Mesenchymal stem cell (in vitro differentiated cells and primary cell): ENCODE measurements around the gene BCAP31.
"Not testable (repeated sequence)": the region's sequence is repeated elsewhere in the genome, so short reads cannot be mapped to it uniquely, and the experiment has no call there.

Experiments
- DNase-seq: peaks from one replicate; pipeline ENCODE4 v3.0.0-alpha.2; 2013
- H2AFZ ChIP-seq: one replicate; pipeline ENCODE4 v1.6.1; 2013; ENCODE audit warnings: low read depth, mild to moderate bottlenecking, control low read depth, inconsistent platforms, low read length, moderate library complexity
- H2AK5ac ChIP-seq: 2 replicates; pipeline ENCODE4 v1.6.1; 2013; ENCODE audit warnings: low read length, moderate library complexity, mild to moderate bottlenecking, inconsistent platforms; ENCODE audit not compliant: severe bottlenecking
- H2BK120ac ChIP-seq: one replicate; pipeline ENCODE4 v1.6.1; 2013; ENCODE audit warnings: low read depth, mild to moderate bottlenecking, inconsistent platforms, low read length, moderate library complexity
- H2BK12ac ChIP-seq, 2 experiments: one replicate each; pipeline ENCODE4 v1.6.1; 2013; ENCODE audit warnings: inconsistent platforms in 2 of 2, low read length in 2 of 2, mild to moderate bottlenecking in 2 of 2, moderate library complexity in 2 of 2, control low read depth in 1 of 2
- H2BK15ac ChIP-seq: one replicate; pipeline ENCODE4 v1.6.1; 2013; ENCODE audit warnings: mild to moderate bottlenecking, low read depth, inconsistent platforms; ENCODE audit not compliant: poor library complexity, severe bottlenecking
- H2BK5ac ChIP-seq: 2 replicates; pipeline ENCODE4 v1.6.1; 2013; ENCODE audit warnings: low read depth, mild to moderate bottlenecking, low read length, control low read depth, inconsistent platforms; ENCODE audit not compliant: poor library complexity, severe bottlenecking
- H3K14ac ChIP-seq, 2 experiments: one replicate each; pipeline ENCODE4 v1.6.1; 2013; ENCODE audit warnings: inconsistent platforms in 2 of 2, low read length in 2 of 2, control low read depth in 1 of 2, mild to moderate bottlenecking in 1 of 2, moderate library complexity in 1 of 2
- H3K18ac ChIP-seq, 2 experiments: one replicate each; pipeline ENCODE4 v1.6.1; 2013; ENCODE audit warnings: inconsistent platforms in 2 of 2, low read length in 2 of 2, control low read depth in 1 of 2, low read depth in 1 of 2, mild to moderate bottlenecking in 1 of 2
- H3K23ac ChIP-seq, 2 experiments: one replicate each; pipeline ENCODE4 v1.6.1; 2013; ENCODE audit warnings: inconsistent platforms in 2 of 2, low read length in 2 of 2, mild to moderate bottlenecking in 2 of 2, moderate library complexity in 2 of 2, control low read depth in 1 of 2
- H3K27ac ChIP-seq: 2 replicates; pipeline ENCODE4 v1.5.1; 2013; ENCODE audit warnings: mild to moderate bottlenecking, moderate library complexity, low read length, control low read depth, inconsistent platforms; ENCODE audit not compliant: poor library complexity, severe bottlenecking
- H3K27me3 ChIP-seq, 2 experiments: 2 replicates each; pipeline versions ENCODE4 v1.6.1 to v1.7.0; 2013; ENCODE audit warnings: low read length in 2 of 2, mild to moderate bottlenecking in 2 of 2, moderate library complexity in 2 of 2, control low read depth in 1 of 2, inconsistent platforms in 1 of 2; ENCODE audit not compliant: control insufficient read depth in 1 of 2, insufficient read depth in 1 of 2
- H3K36me3 ChIP-seq, 2 experiments: 2 replicates each; pipeline versions ENCODE4 v1.6.1 to v1.7.0; 2013; ENCODE audit warnings: low read length in 2 of 2, control low read depth in 1 of 2, inconsistent platforms in 1 of 2, low read depth in 1 of 2, mild to moderate bottlenecking in 1 of 2; ENCODE audit not compliant: insufficient read depth in 2 of 2, control insufficient read depth in 1 of 2
- H3K4ac ChIP-seq, 2 experiments: one replicate each; pipeline ENCODE4 v1.6.1; 2013; ENCODE audit warnings: inconsistent platforms in 2 of 2, low read length in 2 of 2, mild to moderate bottlenecking in 2 of 2, moderate library complexity in 2 of 2, control low read depth in 1 of 2, low read depth in 1 of 2
- H3K4me1 ChIP-seq: 2 replicates; pipeline ENCODE4 v1.6.1; 2013; ENCODE audit warnings: low read depth, low read length, control low read depth; ENCODE audit not compliant: control insufficient read depth, insufficient read depth
- H3K4me2 ChIP-seq: 2 replicates; pipeline ENCODE4 v1.6.1; 2013; ENCODE audit warnings: low read length, mild to moderate bottlenecking, inconsistent platforms; ENCODE audit not compliant: poor library complexity, severe bottlenecking
- H3K4me3 ChIP-seq, 2 experiments: 2 replicates each; pipeline versions ENCODE4 v1.5.1 to v1.7.0; 2013; ENCODE audit warnings: low read length in 2 of 2, mild to moderate bottlenecking in 2 of 2, control low read depth in 1 of 2, low read depth in 1 of 2; ENCODE audit not compliant: insufficient read depth in 1 of 2
- H3K79me1 ChIP-seq: replicated peaks from 2 replicates; pipeline ENCODE4 v1.6.1; 2013; ENCODE audit warnings: mild to moderate bottlenecking, control low read depth, low read length, inconsistent platforms; ENCODE audit not compliant: poor library complexity, severe bottlenecking
- H3K9ac ChIP-seq: 2 replicates; pipeline ENCODE4 v1.7.0; 2013; ENCODE audit warnings: mild to moderate bottlenecking, low read length, moderate library complexity
- H3K9me3 ChIP-seq: 2 replicates; pipeline ENCODE4 v1.7.0; 2013; ENCODE audit warnings: mild to moderate bottlenecking, low read length; ENCODE audit not compliant: control insufficient read depth
- H4K8ac ChIP-seq: one replicate; pipeline ENCODE4 v1.6.1; 2013; ENCODE audit warnings: inconsistent platforms, mild to moderate bottlenecking, low read length, moderate library complexity
- H4K91ac ChIP-seq: one replicate; pipeline ENCODE4 v1.6.1; 2013; ENCODE audit warnings: mild to moderate bottlenecking, low read length, inconsistent platforms
- WGBS: methylation state at CpG from one replicate; pipeline ENCODE4 v1.1.7; 2013; ENCODE audit warnings: mixed read lengths; 5-methylcytosine and 5-hydroxymethylcytosine counted together

Gene BCAP31

GRCh38 chrX:153697924-153698865 is 26.0 kb downstream of the BCAP31 start:
- H3K23ac ChIP-seq = no peak overlapping the region
- peaks cover 0 to 3% of the 10 kb centered on the region in 2 experiments for H3K27me3 ChIP-seq
- H3K79me1 ChIP-seq = peaks cover 6% of the 10 kb centered on the region
- no peak overlapping the region for H2AFZ ChIP-seq
- no peak overlapping the region for H3K4me3 ChIP-seq
- H3K4me2 ChIP-seq = no peak overlapping the region
- no peak overlapping the region for H4K8ac ChIP-seq
- peaks cover 12% of the 10 kb centered on the region for H3K4me1 ChIP-seq
- no peak for DNase-seq
- no peak overlapping the region for H4K91ac ChIP-seq
- H3K27ac ChIP-seq = no peak overlapping the region
- H3K14ac ChIP-seq = no peak overlapping the region
- H2BK120ac ChIP-seq = no peak overlapping the region
- no peak overlapping the region for H2BK12ac ChIP-seq
- WGBS = 95% methylated on average over 11 of the region's 16 CpGs
- H2AK5ac ChIP-seq = no peak overlapping the region
- no peak overlapping the region for H3K18ac ChIP-seq
- no peaks in the 10 kb centered on the region for H3K9me3 ChIP-seq
- H3K9ac ChIP-seq = no peak overlapping the region
- no peak overlapping the region for H2BK15ac ChIP-seq
- peaks cover 13 to 91% of the 10 kb centered on the region in 2 experiments for H3K36me3 ChIP-seq
- H3K4ac ChIP-seq = no peak overlapping the region
- no peak overlapping the region for H2BK5ac ChIP-seq

- not testable (repeated sequence) for H4K8ac ChIP-seq, H3K4me1 ChIP-seq, H2AK5ac ChIP-seq, H3K23ac ChIP-seq, DNase-seq, H3K4ac ChIP-seq, H3K18ac ChIP-seq, H3K9me3 ChIP-seq, H3K4me3 ChIP-seq, H3K27me3 ChIP-seq, H3K9ac ChIP-seq, H2BK5ac ChIP-seq, H3K4me2 ChIP-seq, H3K27ac ChIP-seq, H3K14ac ChIP-seq, H2BK12ac ChIP-seq, H3K79me1 ChIP-seq, H2BK15ac ChIP-seq, H4K91ac ChIP-seq, H2AFZ ChIP-seq, H2BK120ac ChIP-seq
- peaks cover 7 to 82% of the 10 kb centered on the region in 2 experiments for H3K36me3 ChIP-seq
- 94% methylated on average over 16 of the region's 16 CpGs for WGBS
These were observed 27.0 kb downstream of the BCAP31 start for GRCh38 chrX:153696986-153697722.

- H3K14ac ChIP-seq, H3K4ac ChIP-seq, H3K18ac ChIP-seq, H2BK12ac ChIP-seq, H3K9me3 ChIP-seq, H4K91ac ChIP-seq, DNase-seq, H3K4me3 ChIP-seq, H3K4me1 ChIP-seq, H4K8ac ChIP-seq, H3K23ac ChIP-seq, H3K79me1 ChIP-seq, H3K27me3 ChIP-seq, H3K27ac ChIP-seq, H2BK5ac ChIP-seq, H3K4me2 ChIP-seq, H2BK15ac ChIP-seq, H2AFZ ChIP-seq, H3K9ac ChIP-seq, H2BK120ac ChIP-seq, H2AK5ac ChIP-seq: not testable (repeated sequence)
- peaks cover 7 to 78% of the 10 kb centered on the region in 2 experiments for H3K36me3 ChIP-seq
- 92% methylated on average over 10 of the region's 10 CpGs for WGBS
These were observed 27.6 kb downstream of the BCAP31 start for GRCh38 chrX:153696538-153696937.

GRCh38 chrX:153696100-153696499 is 28.1 kb downstream of the BCAP31 start:
- Histone ChIP-seq H3K27ac (no peak overlapping the region), H3K14ac (no peak overlapping the region), H2AFZ (no peak overlapping the region), H3K4me3 (no peak overlapping the region), H4K8ac (no peak overlapping the region), H2BK5ac (no peak overlapping the region), H3K4ac (no peak overlapping the region), H3K27me3 (peaks cover 0 to 3% of the 10 kb centered on the region in 2 experiments), H3K79me1 (peaks cover 3% of the 10 kb centered on the region), H3K36me3 (peaks cover 7 to 77% of the 10 kb centered on the region in 2 experiments), H2BK12ac (no peak overlapping the region), H2BK120ac (no peak overlapping the region), H3K4me1 (peaks cover 8% of the 10 kb centered on the region), H3K4me2 (no peak overlapping the region), H3K9ac (no peak overlapping the region), H3K18ac (no peak overlapping the region), H2BK15ac (no peak overlapping the region), H3K9me3 (no peaks in the 10 kb centered on the region), H4K91ac (no peak overlapping the region), H3K23ac (no peak overlapping the region), H2AK5ac (no peak overlapping the region)
- no peak for DNase-seq
- 95% methylated on average over 7 of the region's 15 CpGs for WGBS
